GM10248 (cell line): Measurements from ENCODE around the gene GPR68.
"Not testable (repeated sequence)": the region's sequence is repeated elsewhere in the genome, so short reads cannot be mapped to it uniquely, and the experiment has no call there.

Experiments used
- CTCF ChIA-PET: fragments of 300-600 bp; sonication (Branson Sonifier 250); formaldehyde crosslinking; extraction: SDS; loops from one replicate; lab custom pipeline; 2021; ENCODE audit warnings: antibody characterized with exemption; lab: Yijun Ruan, JAX
- POLR2A ChIA-PET: fragments of 350-650 bp; sonication (Branson Sonifier 250); formaldehyde crosslinking; extraction: SDS; loops from one replicate; lab custom pipeline; 2020; ENCODE audit warnings: antibody characterized with exemption; lab: Yijun Ruan, JAX
- DNase-seq: peaks from one replicate; pipeline ENCODE4 v3.0.0; 2012; ENCODE audit errors: extremely low spot score
- TF ChIP-seq, protein P1 (sequence below): IDR thresholded peaks from 2 replicates; pipeline ENCODE4 v1.5.1; 2012; ENCODE audit warnings: mild to moderate bottlenecking, low read depth; ENCODE audit errors: extremely low read depth, missing control alignments, control extremely low read depth

The GPR68 gene

DNA sequence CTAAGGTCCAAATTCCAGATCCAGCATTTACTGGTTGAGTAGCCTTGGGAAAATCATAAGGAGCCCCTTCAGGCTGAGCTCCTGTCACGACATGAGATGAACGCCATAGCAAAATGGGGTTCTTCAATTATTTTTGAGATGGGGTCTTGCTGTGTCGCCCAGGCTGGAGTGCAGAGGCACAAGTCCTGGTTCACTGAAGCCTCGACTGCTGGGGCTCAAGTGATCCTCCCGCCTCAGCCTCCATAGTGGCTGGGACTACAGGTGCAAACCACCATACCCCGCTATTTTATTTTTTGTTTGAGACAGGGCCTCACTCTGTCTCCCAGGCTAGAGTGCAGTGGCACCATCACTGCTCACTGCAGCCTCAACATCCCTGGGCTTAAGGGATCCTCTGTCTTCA, 25.7 kb upstream of the GPR68 start:
- TF ChIP-seq, protein P1, sequence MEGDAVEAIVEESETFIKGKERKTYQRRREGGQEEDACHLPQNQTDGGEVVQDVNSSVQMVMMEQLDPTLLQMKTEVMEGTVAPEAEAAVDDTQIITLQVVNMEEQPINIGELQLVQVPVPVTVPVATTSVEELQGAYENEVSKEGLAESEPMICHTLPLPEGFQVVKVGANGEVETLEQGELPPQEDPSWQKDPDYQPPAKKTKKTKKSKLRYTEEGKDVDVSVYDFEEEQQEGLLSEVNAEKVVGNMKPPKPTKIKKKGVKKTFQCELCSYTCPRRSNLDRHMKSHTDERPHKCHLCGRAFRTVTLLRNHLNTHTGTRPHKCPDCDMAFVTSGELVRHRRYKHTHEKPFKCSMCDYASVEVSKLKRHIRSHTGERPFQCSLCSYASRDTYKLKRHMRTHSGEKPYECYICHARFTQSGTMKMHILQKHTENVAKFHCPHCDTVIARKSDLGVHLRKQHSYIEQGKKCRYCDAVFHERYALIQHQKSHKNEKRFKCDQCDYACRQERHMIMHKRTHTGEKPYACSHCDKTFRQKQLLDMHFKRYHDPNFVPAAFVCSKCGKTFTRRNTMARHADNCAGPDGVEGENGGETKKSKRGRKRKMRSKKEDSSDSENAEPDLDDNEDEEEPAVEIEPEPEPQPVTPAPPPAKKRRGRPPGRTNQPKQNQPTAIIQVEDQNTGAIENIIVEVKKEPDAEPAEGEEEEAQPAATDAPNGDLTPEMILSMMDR = no peak
- POLR2A ChIA-PET = no interaction called here

GRCh38 chr14:91269076-91269991, 24.8 kb upstream of the GPR68 start:
- ChIA-PET POLR2A (no interaction called here), CTCF (interaction anchor here (1.0 to 1.8 kb wide), 3 partner anchors 16 to 96 kb away, joined by 3 to 4 read pairs (median 3); no protein-coding TSS in a partner anchor)
- no peak for DNase-seq
- TF ChIP-seq, protein P1 = no peak

More for the DNA sequence above, 25.7 kb upstream of the GPR68 start:
- CTCF ChIA-PET = interaction anchor here (1.0 to 1.8 kb wide), 2 partner anchors 15 to 53 kb away, joined by 3 to 4 read pairs; no protein-coding TSS in a partner anchor
- no peak for DNase-seq

- ChIA-PET POLR2A (no interaction called here), CTCF (interaction anchor here (0.9 to 1.1 kb wide), 2 partner anchors 10 to 18 kb away, joined by 3 to 4 read pairs; no protein-coding TSS in a partner anchor)
- TF ChIP-seq, protein P1 = no peak
- no peak for DNase-seq
These were observed 23.5 kb upstream of the GPR68 start for GRCh38 chr14:91267965-91268437.

- DNase-seq, POLR2A ChIA-PET: not testable (repeated sequence)
- CTCF ChIA-PET = interaction anchor here (1.4 kb wide), 1 partner anchor 89 kb away, joined by 4 read pairs; no protein-coding TSS in a partner anchor
These were observed 21.8 kb upstream of the GPR68 start for GRCh38 chr14:91266276-91266675.

DNA sequence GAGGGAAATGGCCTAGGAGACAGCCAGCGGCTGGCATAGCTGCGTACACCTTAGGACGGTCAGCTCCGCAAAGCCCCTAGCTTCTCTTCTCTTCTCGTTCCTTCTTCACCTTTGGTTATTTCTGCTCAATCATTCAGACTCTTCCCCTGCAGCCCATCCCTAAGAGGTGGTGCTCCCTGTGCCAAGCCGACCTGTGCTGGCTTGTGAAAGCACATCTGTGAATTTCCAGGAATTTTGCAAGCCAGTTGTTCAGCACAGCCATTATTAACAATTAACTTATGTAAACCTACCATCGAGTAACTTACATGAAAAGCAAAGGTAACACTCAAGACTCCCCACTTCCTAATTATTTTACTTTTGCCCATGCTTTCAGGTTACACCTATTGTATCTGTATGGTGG, 20.9 kb upstream of the GPR68 start:
- CTCF ChIA-PET = interaction anchor here (3.0 kb wide), 1 partner anchor 21 kb away, joined by 12 read pairs; no protein-coding TSS in a partner anchor

DNA sequence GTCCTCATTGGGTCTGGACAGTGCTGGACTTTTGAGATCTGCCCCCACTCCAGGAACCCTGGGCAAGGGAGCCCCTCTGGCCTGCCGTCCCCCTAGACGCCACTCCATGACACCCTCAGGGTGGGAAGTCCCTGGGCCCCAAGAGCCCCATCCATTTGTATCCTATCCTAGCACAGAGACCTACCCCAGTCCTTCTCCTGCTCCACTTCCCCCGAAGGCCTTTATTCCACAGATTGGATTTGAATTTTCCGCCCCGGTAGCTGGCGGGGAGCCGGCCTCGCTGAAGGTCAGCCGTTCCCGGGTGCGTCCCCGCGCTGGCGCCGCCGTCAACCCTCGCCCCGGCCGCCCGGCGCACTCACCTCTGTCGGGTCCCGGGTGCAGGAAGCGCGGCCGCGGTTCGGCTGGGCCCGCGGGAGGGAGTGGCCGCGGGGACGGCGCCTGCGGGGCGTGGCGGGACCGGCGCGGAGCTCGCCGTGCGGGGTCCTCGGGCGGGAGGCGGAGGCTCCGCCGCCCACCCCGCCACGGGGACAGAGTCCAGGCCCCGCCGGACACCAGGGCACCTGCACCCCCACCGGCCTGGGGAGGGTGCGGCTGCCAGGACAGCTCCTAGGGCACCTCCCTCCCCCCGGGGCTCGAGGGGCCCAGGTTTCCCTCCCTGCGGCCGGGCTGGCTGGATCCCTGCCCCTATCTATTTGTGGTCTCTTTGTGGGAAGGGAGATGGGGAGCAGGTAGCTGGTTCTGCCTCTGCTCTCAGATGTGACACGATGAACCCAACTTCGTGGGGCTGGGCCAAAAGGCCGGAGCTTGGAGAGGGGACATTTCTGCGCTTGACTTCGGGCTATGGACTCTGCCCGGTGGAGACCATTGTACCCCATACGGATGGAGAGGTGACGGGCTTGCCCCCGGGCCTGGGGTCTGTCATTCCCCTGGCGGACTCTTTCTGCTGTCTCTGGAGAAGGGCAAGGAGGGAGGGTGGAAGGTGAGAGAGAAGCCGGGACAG, 19.9 kb upstream of the GPR68 start:
- CTCF ChIA-PET = interaction anchor here (1.2 to 3.0 kb wide), 4 partner anchors 12 to 126 kb away, joined by 3 to 12 read pairs (median 6); no protein-coding TSS in a partner anchor

More for the DNA sequence above, 20.9 kb upstream of the GPR68 start:
- POLR2A ChIA-PET = no interaction called here
- TF ChIP-seq, protein P1 = no peak
- DNase-seq = no peak

More for the DNA sequence above, 19.9 kb upstream of the GPR68 start:
- TF ChIP-seq, protein P1 = no peak
- POLR2A ChIA-PET = no interaction called here
- DNase-seq = no peak
